ENCODE measurements around the gene LDB2.
"Not testable (repeated sequence)": the region's sequence is repeated elsewhere in the genome, so short reads cannot be mapped to it uniquely, and the experiment has no call there.

LDB2 gene

DNA sequence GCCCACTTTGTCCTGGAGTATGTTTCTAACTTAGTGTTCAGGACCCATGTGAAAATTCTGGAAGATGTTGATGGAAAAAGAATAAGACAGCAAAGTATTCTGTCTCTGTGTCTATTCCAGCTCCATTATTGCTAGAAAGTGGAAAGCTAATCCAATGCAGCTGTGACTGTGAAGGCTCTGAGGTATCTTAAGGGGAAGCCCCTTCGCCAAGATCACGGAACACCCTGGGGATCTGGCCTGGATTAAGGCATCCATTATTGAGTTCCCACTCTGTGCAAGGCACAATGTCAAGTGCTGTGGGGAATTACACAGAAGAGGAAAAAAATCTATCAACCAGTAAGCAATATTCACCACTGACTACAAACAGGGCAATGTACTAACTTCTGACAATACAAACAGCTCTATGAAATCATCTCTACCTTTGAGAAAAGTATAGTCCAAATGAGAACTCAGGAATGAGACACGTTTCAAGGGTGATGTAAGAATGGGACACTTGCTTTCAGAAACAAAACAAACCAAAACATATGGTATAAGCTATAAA is 222.1 kb downstream of the LDB2 start:
- DNase-seq: no peak

DNA sequence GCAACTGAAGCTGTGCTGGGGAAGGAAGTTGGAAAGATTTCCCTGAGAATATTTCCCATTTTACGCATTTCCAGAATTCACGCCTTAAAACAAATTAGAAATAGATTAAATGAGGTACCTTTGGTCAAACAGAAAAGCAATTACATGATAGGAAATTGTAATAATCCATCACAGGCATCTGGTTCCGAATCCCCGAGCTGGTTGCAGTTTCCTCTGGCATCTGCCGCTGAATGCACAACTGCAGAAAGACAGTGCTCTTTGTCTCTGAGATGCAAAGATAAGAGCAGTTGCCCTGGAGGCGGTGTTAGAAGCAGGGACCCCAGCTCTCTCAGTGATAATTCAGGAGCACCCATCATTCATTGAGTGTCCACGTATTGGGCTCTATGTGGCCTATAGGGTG is 224.4 kb downstream of the LDB2 start:
- no peak for DNase-seq

DNA sequence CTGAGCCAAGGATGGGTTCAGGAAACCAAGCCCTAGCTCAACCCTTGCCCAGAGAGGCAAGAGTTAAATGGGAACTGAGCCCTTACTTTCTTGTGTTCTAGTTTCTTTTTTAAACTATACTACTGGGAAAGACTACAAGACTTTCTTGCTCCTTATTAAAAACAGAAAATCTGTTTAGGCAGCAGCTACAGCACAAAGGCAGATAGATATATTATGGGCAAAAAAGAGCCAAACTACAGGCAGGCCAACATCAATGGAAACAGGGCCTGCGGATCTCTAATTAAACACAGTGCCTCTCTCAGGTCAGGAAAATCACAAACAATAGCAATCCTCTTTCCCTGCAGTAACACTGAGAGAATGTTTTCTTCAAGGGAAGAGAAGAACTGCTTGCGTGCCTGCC is 226.0 kb downstream of the LDB2 start:
- DNase-seq: no peak

DNA sequence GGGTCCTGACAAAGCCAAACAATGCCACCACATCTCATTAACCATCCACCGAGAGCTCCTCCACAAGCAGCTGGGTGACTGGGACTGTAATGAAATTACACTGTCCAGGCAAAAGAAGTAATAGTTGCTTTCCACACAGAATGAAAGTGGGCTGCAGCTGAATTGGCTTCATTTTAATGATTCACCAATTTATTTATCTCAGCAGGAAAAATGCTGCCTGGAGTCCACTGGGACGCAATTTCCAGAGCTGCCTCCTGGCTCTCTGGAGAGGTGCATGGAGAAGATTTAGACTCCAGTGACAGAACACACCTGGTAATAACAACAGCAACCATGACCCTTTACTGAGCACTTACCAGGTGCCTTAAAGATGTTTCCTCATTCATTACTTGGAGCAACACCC is 226.7 kb downstream of the LDB2 start:
- no peak for DNase-seq

DNA sequence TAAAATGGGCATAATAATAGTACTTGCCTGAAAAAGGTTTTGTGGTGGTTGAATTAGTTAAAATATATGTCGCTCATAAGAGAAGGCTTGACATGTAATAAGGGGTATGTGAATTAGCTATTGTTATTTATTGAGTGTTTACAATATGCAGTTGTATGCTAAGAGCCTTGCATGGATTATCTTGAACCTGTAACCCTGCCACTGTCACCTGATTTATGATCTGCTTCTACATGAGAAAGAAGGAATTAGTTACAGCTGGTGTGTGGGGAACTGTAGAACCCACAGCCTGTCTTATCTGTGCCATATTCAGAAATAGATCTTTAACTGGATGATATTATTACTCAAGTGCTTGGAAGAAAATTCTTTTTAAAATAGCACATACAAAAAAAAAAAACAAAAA is 227.7 kb downstream of the LDB2 start:
- no peak for DNase-seq

DNA sequence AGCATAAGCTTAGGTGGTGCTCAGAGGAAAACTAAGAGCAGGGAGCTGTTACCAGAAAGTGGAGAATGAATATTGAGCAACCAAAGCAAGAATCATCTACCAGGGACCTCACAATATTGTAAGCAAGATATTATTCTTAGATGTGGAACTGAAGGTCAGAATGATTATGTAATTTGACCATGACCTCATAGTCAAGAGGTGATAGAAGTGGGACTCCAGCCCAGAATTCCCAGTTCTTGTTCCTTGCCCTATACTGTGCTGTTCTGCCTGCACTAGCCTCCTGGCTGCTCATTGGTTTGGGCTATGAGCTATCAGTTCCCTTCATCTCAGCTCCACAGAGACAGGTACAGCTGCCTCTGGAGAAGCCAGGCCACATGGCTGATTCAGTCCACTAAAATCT is 229.4 kb downstream of the LDB2 start:
- DNase-seq: no peak

DNA sequence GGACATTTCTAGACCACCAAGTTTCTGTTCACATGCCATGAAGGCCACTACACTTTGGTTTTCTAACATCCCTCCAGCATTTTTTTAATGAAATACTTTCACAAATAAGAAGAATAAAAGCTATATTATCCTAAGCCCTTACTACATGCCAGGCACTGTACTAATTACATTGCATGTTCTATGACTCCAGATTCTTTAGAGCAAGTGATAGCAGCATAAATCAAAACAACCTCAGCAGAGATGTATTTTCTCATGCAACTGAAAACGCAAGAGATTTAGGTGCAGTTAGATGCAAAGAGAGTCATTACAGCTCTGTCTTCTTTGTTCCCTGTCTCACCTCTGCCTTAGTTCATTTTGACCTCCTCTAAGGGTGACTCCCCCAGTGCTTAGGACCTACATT is 230.0 kb downstream of the LDB2 start:
- DNase-seq: no peak

DNA sequence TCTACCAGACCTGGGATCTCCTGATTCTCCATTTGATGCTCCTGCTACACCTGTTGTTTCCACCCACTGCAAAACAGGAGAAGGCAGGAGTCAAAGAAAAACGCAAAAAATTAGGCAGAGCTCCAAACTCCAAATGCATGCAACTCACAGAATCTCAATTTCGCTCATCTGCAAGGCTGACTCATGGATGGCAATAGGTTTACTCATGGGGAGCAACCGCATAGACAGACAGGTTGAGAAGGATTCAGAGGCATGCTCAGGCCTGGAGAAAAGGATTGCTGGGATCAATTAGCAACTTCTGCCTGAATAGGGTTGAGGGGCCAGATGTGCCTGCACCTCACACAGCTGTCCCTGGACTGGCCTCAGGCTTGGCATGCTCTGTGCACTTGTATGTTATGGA is 231.0 kb downstream of the LDB2 start:
- peak; percentile 95 for DNase-seq

DNA sequence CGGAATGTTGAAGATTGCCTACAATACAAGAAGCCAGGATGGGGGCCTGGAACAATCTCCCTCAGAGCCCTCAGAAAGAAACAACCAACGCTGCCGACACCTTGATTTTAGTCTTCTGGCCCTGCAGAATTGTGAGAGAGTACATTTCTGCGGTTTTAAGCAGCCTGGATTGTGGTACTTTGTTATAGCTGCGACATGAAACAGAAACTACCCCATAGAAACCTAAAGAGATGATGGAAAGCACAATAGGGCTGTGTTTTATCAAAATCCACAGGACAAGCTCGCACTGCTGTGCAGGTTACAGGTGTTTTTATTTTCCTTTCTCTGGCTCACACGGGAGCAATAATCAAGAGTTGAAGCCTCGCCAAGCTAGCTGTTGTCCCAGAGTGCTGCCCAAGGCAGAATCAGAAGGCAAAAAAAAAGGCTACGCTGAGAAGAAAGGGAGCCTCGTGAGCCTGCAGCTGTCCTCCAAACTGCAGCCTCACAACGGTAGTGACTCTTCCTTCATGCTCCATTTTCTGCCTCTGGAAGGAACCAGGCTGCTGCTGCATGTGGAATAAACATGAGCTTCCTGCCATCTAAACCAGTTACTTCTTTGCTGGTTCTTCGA is 232.4 kb downstream of the LDB2 start:
- no peak for DNase-seq

DNA sequence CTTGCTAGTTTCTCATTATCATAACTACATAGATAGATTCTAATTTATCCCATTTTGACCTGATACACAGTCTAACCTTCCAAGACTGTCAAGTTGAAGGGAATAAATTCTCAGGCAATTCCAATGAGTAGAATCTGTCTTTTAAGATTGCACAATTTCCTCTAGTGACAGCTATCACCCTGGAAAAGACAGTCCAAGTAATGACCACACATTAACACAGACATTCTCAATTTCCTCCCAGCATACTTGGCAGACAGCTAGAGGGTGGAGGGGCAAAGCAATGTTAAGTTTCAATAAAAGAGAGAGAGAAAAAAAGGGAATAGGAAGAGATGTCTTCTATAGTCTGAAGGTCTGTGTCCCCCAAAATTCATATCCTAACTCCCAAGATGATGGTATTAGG is 234.7 kb downstream of the LDB2 start:
- peak; percentile 82 for DNase-seq

DNA sequence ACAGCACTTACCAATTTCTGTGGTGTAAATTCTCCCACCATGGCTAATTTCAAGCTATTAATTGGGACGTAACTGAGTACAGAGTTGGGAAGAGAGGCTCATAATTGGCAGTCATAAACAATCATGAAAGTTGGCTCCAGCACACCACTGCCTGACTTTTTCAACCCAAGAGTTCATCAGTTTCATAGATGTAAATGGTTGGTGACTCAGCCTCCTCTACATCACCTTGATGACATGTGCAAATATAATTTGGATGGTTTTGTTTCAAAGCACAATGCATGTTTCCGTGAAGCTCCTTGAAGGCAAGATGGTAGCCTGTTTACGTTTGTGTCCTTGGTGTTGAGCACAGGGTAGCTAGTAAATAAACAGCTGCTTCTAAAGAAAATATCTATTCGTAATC is 235.1 kb downstream of the LDB2 start:
- peak; percentile 36 for DNase-seq

DNA sequence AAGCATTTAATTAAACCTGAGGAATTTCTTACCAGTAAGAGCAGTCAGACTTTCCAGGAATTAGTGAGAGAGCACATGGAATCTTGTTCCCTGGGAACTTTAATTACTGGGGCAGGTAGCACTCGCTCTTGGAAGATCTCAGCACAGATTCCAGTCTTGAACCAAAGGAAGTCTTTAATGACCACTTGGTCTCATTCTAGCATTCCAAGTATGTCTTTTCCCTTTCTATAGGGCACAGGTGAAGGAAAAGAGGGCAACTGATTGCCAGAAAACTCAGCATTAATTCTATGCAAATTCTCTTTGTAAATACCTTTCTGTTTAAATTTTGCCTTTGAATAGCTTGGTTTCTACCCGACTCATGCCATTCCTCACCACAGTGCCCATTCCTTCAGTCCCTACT is 236.6 kb downstream of the LDB2 start:
- no peak for DNase-seq

DNA sequence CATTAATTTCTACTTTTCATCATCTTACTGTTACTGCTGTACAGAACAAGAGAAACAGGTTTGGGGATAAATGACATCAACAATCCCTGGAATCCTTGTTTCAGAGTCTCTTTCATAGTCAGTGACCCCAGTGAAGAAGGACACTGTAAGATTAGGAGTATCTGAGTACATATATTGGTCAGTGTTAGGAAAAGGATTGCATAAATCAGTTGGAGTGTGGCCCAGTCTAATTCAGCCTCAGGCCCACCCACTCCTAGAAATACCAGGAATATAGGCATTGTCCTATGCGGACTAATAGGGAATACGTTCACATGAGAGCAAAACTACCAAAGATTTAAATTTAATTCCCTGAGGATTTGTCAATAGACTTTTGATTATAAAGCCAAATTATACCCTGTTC is 237.8 kb downstream of the LDB2 start:
- DNase-seq: no peak

DNA sequence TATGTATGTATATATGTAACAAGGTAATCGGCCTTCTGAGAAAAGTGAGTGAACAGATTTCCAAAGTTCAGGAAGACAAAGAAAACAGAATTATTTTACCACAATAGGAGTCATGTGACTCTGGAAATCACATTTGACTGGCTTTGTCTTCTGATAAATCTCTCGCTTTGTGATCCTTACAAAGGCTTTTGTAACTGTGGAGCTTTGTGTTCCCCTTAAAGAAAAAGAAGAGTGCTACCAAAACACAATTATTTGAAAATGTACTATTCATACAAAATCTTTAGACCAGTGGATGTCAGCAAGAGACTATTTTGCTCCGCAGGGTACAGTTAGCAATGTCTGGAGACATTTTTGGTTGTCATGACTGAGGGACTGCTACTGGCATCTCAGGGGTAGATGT is 238.8 kb downstream of the LDB2 start:
- DNase-seq: no peak

DNA sequence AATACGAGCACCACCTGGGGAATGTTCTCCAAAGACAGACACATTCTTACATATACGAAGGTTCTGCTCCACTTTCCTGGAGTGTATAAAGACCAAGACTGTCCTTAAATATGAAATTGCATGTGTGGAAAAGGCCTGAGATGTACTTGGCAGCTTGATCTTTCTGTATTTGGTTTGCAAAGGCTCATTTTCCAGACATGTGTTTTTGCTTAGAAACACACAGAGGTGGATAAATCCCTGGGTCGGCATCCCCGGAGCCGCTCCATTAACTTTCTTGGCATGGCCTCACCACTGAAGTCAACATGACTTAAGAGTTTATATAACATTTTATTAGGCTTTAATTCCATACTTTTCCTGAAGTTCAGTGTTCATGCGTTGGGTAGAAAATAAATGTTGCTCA is 239.4 kb downstream of the LDB2 start:
- DNase-seq: peak; percentile 59

DNA sequence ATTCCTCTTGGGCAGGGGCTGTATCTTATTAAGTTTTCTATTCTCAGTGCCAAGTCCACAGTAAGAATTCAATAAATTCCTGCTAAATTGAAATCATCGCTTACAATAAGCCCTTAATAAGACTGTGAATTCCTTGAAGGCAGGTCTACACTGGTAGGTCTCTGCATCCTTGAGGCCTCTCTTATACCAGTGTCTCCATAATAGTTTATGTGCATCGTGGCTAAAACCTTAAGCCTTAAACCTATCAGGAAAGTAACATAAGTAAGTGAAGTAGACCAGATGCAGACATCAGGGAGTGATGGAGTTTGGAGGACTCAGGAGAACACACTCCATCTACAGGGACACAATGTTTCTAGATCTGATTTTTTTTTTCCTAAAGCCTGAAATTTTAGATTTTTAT is 240.3 kb downstream of the LDB2 start:
- no peak for DNase-seq

DNA sequence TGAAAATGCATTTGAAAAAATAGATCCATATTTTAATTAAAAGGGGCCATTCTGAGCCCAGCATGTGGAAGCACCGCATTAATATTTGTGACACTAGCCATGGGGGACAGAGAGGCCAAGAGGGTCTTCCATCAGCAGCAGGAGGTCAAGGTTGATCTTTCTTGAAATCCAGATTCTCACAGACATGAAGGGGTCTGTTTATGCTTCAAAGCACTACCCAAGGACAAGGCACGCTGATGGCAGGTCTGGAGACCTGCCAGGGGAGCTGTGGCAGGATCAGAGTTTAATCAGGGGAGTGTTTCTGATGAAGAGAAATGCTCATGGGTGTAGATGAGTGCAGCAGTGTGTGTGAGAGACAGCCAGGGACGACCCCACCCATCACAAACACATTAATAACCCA is 243.3 kb downstream of the LDB2 start:
- DNase-seq: no peak

DNA sequence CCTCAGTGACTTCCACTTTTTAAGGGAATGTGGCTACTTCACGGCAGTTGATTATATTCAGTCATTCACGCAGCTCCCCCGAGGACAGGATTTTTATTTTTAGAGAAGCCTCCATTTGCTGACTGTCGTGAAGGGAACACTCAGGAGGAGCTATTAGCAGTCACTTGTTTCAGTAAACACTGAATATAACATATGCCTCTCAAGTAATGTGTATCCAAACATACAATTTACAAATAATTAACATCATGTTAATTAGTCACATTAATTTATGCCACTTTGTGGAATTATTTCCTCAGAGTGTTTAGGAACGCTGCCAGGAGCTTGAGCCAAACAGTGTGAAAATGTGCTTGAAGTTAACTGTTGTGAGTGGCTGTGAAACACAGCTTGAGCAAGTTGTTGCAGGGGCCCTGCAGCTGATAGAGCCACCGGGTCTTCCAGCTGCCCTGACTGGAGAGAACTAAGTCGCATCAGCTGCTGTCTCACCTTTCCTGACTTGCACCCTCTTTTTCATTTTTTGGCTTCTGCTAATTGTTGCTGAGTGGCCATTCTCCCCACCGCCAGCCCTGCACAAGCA is 245.6 kb downstream of the LDB2 start:
- DNase-seq: no peak

DNA sequence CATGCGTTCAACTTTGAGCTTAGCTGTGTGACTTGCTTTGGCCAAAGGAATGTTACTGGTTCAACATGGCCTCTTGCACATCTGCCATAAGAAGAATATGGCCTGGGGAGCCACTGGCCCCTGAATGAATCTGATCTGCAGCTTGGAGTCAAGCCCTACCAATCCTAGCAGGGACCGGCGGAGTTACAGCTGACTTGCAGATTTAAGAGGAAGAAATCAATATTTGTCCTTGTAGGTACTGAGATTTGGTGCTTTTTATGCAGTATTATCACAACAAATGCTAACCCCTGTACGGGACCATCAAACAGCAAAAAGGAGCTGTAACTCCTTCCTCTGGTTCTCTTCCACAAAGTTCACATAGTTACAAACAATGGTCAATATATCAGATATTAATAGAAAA is 252.0 kb downstream of the LDB2 start:
- DNase-seq: no peak

DNA sequence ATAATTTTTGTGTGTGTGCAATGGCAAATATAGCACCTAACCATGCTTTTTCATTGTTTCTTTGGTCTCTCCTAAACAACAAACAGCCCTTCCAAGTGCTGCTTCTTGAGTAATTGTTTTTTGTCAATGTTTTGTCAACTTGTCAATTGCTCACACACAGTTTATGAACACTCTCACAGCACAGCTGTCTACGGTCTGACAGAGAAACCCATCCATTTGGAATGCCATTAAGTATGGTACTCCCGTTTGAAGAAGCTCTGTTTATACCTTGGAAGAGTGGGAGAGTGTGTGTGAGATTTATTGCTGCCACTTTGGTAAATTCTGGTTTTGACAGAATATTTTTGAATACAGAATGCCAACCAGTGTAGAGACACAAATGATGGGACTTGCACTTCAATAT is 254.6 kb downstream of the LDB2 start:
- no peak for DNase-seq

DNA sequence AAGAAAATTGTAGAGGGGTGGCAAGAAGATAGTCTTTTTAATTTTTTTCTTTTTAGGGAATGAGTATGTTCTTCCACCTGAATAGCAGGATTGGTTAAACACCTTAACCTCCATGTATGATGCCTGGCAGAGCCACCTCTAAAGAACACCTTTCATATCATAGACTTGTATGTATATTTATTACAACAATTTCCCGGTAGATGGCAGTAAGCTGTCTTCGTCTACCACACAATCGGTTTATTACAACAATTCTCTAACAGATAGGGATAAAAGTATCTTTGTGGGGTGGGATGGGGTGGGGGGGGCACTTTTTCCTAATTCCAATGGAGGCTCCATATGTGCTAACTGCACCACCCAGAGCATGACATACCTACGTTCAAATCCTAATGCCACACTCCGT is 255.5 kb downstream of the LDB2 start:
- no peak for DNase-seq

DNA sequence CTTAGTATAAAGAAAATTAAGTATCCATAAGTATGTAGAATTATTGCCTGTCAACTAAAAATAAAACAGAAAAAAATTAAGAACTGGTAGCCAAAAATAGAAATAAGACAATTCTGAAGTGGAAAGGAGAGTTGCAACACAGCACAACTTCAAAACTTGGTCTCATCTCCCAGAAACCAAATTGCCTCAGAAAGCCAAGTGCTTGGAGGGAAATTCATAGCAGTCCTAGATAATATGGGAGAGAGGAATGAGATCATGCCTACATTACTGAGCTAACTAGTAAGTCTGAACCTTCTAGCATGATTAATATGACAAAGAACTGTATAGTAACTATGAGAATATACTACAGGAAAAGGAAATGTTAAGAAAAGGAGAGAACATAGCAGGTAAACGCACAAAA is 256.5 kb downstream of the LDB2 start:
- peak; percentile 73 for DNase-seq

DNA sequence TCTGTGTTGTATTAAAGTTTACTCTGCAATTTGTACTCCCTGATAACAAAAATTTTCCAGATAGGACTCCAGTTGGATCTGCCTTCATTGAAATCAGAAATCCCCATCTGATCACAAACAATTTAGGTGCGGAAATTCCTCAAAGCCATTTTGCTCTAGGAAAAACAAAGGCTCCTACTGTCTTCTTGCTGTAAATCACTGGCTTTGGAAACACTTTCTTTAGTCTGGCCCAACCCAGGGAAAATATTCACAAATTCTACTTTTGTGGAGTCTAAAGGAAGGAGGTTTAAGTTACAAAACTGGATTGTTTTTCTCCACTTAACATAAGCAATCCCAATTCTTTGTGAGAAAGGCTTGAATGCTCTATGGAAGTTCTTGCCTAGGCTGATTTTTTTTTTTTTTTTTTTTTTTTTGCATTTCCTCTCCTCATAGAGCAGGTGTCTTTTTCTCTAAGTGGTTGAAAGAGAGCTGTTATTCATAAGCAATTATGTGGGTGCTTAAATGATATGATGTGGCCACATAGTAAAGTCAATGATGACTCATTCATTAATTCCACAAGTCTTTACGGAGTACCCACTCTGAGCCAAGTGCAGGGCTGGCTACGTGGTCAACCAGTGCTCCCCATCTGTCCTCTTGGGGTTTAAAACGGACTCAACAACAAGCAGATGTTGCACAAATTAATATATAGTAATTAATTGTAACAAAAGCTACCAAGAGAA is 261.4 kb downstream of the LDB2 start:
- peak; percentile 22 for DNase-seq

DNA sequence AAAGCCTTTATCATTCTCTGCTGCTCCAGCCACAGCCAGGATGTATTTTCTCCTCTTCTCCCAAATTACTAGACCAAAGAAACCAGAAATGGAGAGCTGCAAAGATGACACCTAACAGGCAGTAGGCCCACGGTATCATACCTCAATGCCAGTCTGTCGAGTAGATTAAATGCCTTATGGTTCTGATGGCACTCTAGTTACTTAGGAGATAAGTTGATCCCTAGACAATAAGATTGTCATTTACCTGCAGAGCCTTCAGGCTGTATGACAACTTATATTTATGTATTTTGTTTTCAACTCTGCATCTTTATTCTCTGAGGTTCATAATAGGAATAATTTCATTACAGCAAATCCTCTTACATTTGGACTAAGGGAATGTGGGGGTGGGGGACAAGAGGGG is 262.1 kb downstream of the LDB2 start:
- DNase-seq: no peak

DNA sequence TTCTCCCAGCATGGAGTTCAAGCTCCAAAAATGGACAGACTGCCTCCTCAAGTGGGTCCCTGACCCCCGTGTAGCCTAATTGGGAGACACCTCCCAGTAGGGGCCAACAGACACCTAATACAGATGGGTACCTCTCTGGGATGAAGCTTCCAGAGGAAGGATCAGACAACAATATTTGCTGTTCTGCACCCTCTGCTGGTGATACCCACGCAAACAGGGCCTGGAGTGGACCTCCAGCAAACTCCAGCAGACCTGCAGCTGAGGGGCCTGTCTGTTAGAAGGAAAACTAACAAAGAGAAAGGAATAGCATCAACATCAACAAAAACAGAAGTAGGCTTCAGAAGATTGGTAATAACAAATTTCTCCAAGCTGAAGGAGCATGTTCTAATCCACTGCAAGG is 269.2 kb downstream of the LDB2 start:
- not testable (repeated sequence) for DNase-seq

Measured in fibroblast of skin of right biceps (primary cell).